ENCODE data around the gene SCN9A. TPM values are rescaled to one million over a fixed set of nuclear protein-coding genes. Genes with fewer than 3 reads are reported as not detected.

SCN9A gene
- total RNA-seq, 1 donor from 2014 or later: 11.2 TPM

DNA sequence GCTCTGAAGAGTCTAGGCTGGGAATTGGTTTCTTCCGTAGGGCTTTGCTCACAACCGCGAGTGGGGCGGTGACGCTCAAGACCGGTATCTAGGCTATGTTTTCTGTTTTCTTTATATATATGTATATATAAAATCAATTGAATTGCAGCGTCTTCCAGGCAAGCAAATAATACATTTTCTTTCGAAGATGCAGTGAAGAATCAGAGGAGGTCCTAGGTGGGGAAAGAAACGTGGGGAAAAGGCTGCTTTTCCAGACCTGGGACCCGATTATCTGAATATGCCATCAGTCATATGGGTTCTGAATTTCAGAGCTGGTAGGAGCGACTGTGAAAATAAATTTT is 714 bp upstream of the SCN9A start:
- H3K27ac Mint-ChIP-seq (ENCODE audit: unreplicated experiment): peak overlapping the region; percentile 91

GRCh38 chr2:166375195-166375735 is 479 bp downstream of the SCN9A start:
- H3K4me3 Mint-ChIP-seq (ENCODE audit: unreplicated experiment): peak overlapping the region; percentile 93
- DNase-seq: peak; percentile 21
- peak overlapping the region; percentile 67 for H3K27ac Mint-ChIP-seq (ENCODE audit: unreplicated experiment)
- H3K9me3 Mint-ChIP-seq (ENCODE audit: unreplicated experiment): peaks cover 2% of the 10 kb centered on the region
- H3K4me1 Mint-ChIP-seq (ENCODE audit: low read depth, unreplicated experiment): peaks cover 5% of the 10 kb centered on the region
- TF ChIP-seq CTCF (IDR thresholded peaks at IDR 0.05; ENCODE audit: partially characterized antibody, unreplicated experiment): no peak
- H3K27me3 Mint-ChIP-seq (ENCODE audit: unreplicated experiment): no peaks in the 10 kb centered on the region
- no peaks in the 10 kb centered on the region for H3K36me3 Mint-ChIP-seq (ENCODE audit: unreplicated experiment)

More for the DNA sequence above, 714 bp upstream of the SCN9A start:
- Mint-ChIP-seq H3K4me1 (ENCODE audit: low read depth, unreplicated experiment) (peaks cover 5% of the 10 kb centered on the region), H3K4me3 (ENCODE audit: unreplicated experiment) (peak overlapping the region; percentile 92), H3K9me3 (ENCODE audit: unreplicated experiment) (peaks cover 2% of the 10 kb centered on the region), H3K27me3 (ENCODE audit: unreplicated experiment) (no peaks in the 10 kb centered on the region), H3K36me3 (ENCODE audit: unreplicated experiment) (no peaks in the 10 kb centered on the region)
- TF ChIP-seq CTCF (IDR thresholded peaks at IDR 0.05; ENCODE audit: partially characterized antibody, unreplicated experiment): no peak
- no peak for DNase-seq

DNA sequence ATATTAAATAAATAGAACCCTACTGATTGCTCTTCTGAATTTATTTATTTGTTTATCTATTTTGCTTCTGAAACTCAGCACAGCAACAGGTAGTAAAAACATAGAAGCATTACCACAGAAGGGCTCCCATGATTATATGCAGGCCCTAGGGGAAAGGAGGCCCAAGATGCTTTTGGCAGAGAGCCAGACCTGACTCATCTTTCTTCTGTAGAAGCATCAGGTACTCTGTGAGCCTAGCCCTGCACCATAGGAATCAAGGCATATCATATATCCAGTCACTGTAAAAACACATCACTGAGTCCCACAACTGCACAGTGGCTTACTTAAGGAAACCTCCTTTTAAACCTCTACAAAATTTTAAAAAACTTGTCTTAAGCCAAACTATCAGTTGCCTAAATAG is 1.8 kb downstream of the SCN9A start:
- no peak for TF ChIP-seq CTCF (IDR thresholded peaks at IDR 0.05; ENCODE audit: partially characterized antibody, unreplicated experiment)
- H3K27me3 Mint-ChIP-seq (ENCODE audit: unreplicated experiment): no peaks in the 10 kb centered on the region
- no peak for DNase-seq
- no peaks in the 10 kb centered on the region for H3K36me3 Mint-ChIP-seq (ENCODE audit: unreplicated experiment)
- no peak overlapping the region for H3K4me3 Mint-ChIP-seq (ENCODE audit: unreplicated experiment)
- H3K4me1 Mint-ChIP-seq (ENCODE audit: low read depth, unreplicated experiment): peaks cover 5% of the 10 kb centered on the region
- H3K27ac Mint-ChIP-seq (ENCODE audit: unreplicated experiment): no peak overlapping the region
- H3K9me3 Mint-ChIP-seq (ENCODE audit: unreplicated experiment): peaks cover 2% of the 10 kb centered on the region

DNA sequence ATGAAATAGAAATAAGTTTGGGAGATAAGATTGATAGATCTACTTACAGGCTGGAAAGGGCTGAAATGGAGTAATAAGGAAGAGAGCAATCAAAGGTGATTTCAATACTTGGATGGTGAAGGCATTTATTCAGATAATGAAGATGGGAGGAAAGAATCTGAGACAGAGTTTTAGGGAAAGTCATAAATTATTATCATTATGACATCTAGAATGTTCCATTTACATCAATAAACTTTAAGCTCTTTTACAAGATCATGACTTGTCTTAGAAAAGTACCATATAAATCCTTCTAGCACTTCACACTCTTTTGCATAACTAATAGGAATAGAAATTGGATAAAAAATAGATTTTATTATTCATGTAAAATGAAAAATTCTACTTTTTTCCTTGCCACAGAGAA is 2.2 kb downstream of the SCN9A start:
- TF ChIP-seq CTCF (IDR thresholded peaks at IDR 0.05; ENCODE audit: partially characterized antibody, unreplicated experiment): no peak
- H3K4me3 Mint-ChIP-seq (ENCODE audit: unreplicated experiment): no peak overlapping the region
- H3K9me3 Mint-ChIP-seq (ENCODE audit: unreplicated experiment): peaks cover 2% of the 10 kb centered on the region
- H3K36me3 Mint-ChIP-seq (ENCODE audit: unreplicated experiment): no peaks in the 10 kb centered on the region
- H3K4me1 Mint-ChIP-seq (ENCODE audit: low read depth, unreplicated experiment): peaks cover 5% of the 10 kb centered on the region
- H3K27ac Mint-ChIP-seq (ENCODE audit: unreplicated experiment): no peak overlapping the region
- no peak for DNase-seq
- H3K27me3 Mint-ChIP-seq (ENCODE audit: unreplicated experiment): no peaks in the 10 kb centered on the region

DNA sequence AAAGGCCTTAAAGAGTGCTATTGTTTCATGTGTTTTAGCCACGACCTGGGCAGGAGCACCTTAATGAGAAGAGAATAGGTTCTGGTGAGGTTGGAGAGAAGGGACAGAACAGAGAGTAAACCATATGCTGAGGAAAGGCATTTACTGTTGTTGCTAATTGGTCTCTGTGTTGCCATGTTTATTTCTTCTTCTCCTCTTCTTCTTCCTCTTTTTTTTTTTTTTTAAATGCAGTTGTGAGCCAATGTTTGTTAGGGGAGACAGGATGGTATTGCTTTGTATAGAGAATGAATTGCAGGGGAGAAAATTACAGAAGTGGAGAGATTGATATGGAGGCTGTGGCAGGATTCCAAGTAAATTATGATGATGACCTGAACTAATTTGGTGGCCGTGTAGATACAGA is 2.6 kb downstream of the SCN9A start:
- no peak overlapping the region for H3K27ac Mint-ChIP-seq (ENCODE audit: unreplicated experiment)
- DNase-seq: no peak
- H3K36me3 Mint-ChIP-seq (ENCODE audit: unreplicated experiment): no peaks in the 10 kb centered on the region
- peaks cover 2% of the 10 kb centered on the region for H3K9me3 Mint-ChIP-seq (ENCODE audit: unreplicated experiment)
- no peak overlapping the region for H3K4me3 Mint-ChIP-seq (ENCODE audit: unreplicated experiment)
- no peak for TF ChIP-seq CTCF (IDR thresholded peaks at IDR 0.05; ENCODE audit: partially characterized antibody, unreplicated experiment)
- H3K27me3 Mint-ChIP-seq (ENCODE audit: unreplicated experiment): no peaks in the 10 kb centered on the region
- peaks cover 5% of the 10 kb centered on the region for H3K4me1 Mint-ChIP-seq (ENCODE audit: low read depth, unreplicated experiment)
